A549 (cell line): ENCODE results near the gene AR. TPM values are rescaled to one million over a fixed set of nuclear protein-coding genes. Genes with fewer than 3 reads are reported as not detected.

Experiments
- ATAC-seq, 2 experiments: fragments of 200-7000 bp in 1 of 2; fragments of >200 bp in 1 of 2; cut with Nextera tagmentation in 1 of 2; cut with Tn5 transposase in 1 of 2; 3 replicates each; pipeline versions ENCODE4 v1.8.0 to v1.9.1; 2018 to 2020; ENCODE audit warnings: mild to moderate bottlenecking in 1 of 2, moderate library complexity in 1 of 2
- CTCF ChIA-PET: fragments of 300-600 bp; sonication (Branson Sonifier 250); formaldehyde crosslinking; extraction: SDS; loops from one replicate; lab custom pipeline; 2021; ENCODE audit warnings: antibody characterized with exemption, inconsistent platforms; lab: Yijun Ruan, JAX
- POLR2A ChIA-PET: fragments of 350-600 bp; formaldehyde crosslinking; extraction: SDS; loops from one replicate; lab custom pipeline; 2021; ENCODE audit warnings: antibody characterized with exemption, inconsistent platforms; lab: Yijun Ruan, JAX
- DNase-seq, 2 experiments: peaks; one replicate each; pipeline versions ENCODE4 v3.0.0 to v3.0.0-alpha.2; 2011 to 2016; ENCODE audit warnings: low read depth in 1 of 2, low spot score in 1 of 2
- FAIRE-seq: peaks from 2 replicates; lab custom pipeline; 2011; peaks lifted over from hg19 to GRCh38; lab: Jason Lieb, UNC
- H3K27ac ChIP-seq, 2 experiments: fragments of >200 bp; sonication (Bioruptor Twin); formaldehyde crosslinking; 3 replicates each; pipeline ENCODE4 v1.5.1; 2016 to 2017
- H3K4me1 ChIP-seq: fragments of >200 bp; sonication (Bioruptor Twin); formaldehyde crosslinking; 3 replicates; pipeline ENCODE4 v1.6.1; 2016
- H3K4me2 ChIP-seq: fragments of >200 bp; sonication (Bioruptor Twin); formaldehyde crosslinking; 3 replicates; pipeline ENCODE4 v1.6.1; 2016
- H3K4me3 ChIP-seq: fragments of >200 bp; sonication (Bioruptor Twin); formaldehyde crosslinking; 3 replicates; pipeline ENCODE4 v1.5.1; 2016
- H3K9me3 ChIP-seq: fragments of >200 bp; sonication (Bioruptor Twin); formaldehyde crosslinking; 3 replicates; pipeline ENCODE4 v1.6.1; 2016
- BHLHE40 ChIP-seq: IDR thresholded peaks from 2 replicates; pipeline ENCODE4 v1.6.1; 2012; ENCODE audit warnings: low read depth, low read length, inconsistent platforms
- CHD4 ChIP-seq: fragments of 200-600 bp; sonication (generic); IDR thresholded peaks from 2 replicates; pipeline ENCODE4 v1.6.1; 2016; ENCODE audit warnings: antibody characterized with exemption, mild to moderate bottlenecking, borderline replicate concordance
- EHF ChIP-seq: fragments of 250-450 bp; sonication (Bioruptor Pico); IDR thresholded peaks from 2 replicates; pipeline ENCODE4 v1.5.0; 2020; ENCODE audit warnings: mild to moderate bottlenecking
- EHMT2 ChIP-seq: fragments of 200-600 bp; sonication (generic); IDR thresholded peaks from 2 replicates; pipeline ENCODE4 v1.6.1; 2016; ENCODE audit warnings: antibody characterized with exemption, low read depth, mild to moderate bottlenecking, moderate library complexity
- FOSL2 ChIP-seq, 2 experiments: fragments of 450-650 bp in 1 of 2; fragments of >200 bp in 1 of 2; sonication (Bioruptor Twin) in 1 of 2; formaldehyde crosslinking; IDR thresholded peaks; 2 replicates each; pipeline versions ENCODE4 v1.5.0 to v1.6.1; 2016 to 2020; ENCODE audit warnings: mild to moderate bottlenecking in 1 of 2, moderate library complexity in 1 of 2
- FOXS1 ChIP-seq: fragments of 250-450 bp; sonication (Bioruptor Pico); IDR thresholded peaks from 2 replicates; pipeline ENCODE4 v1.5.0; 2020; ENCODE audit warnings: mild to moderate bottlenecking, moderate library complexity
- GATA3 ChIP-seq: IDR thresholded peaks from 2 replicates; pipeline ENCODE4 v1.6.1; 2012; ENCODE audit warnings: borderline replicate concordance
- HDAC2 ChIP-seq: fragments of 200-600 bp; sonication (generic); IDR thresholded peaks from 2 replicates; pipeline ENCODE4 v1.6.1; 2016
- HOXA7 ChIP-seq: fragments of 250-450 bp; sonication (Bioruptor Pico); IDR thresholded peaks from 2 replicates; pipeline ENCODE4 v1.5.0; 2020; ENCODE audit warnings: mild to moderate bottlenecking, moderate library complexity
- HOXB13 ChIP-seq: fragments of 250-450 bp; sonication (Bioruptor Pico); IDR thresholded peaks from 2 replicates; pipeline ENCODE4 v1.5.0; 2020; ENCODE audit warnings: low read depth, mild to moderate bottlenecking, moderate library complexity
- HOXB5 ChIP-seq: fragments of 250-450 bp; sonication (Bioruptor Pico); IDR thresholded peaks from 2 replicates; pipeline ENCODE4 v1.5.0; 2020; ENCODE audit warnings: mild to moderate bottlenecking, moderate library complexity
- JUN ChIP-seq, 2 experiments: fragments of >200 bp; sonication (Bioruptor Twin); formaldehyde crosslinking; IDR thresholded peaks; 2 replicates in 1 of 2; 3 replicates in 1 of 2; pipeline ENCODE4 v1.6.1; 2016 to 2017
- NR3C1 ChIP-seq: fragments of >200 bp; sonication (Bioruptor Twin); formaldehyde crosslinking; IDR thresholded peaks from 3 replicates; pipeline ENCODE4 v1.6.1; 2017
- PHF8 ChIP-seq: fragments of 200-600 bp; sonication (generic); IDR thresholded peaks from 2 replicates; pipeline ENCODE4 v1.6.1; 2016; ENCODE audit warnings: low read depth, mild to moderate bottlenecking, antibody characterized with exemption, moderate library complexity, borderline replicate concordance
- RAD21 ChIP-seq, 2 experiments: fragments of >200 bp in 1 of 2; sonication (Bioruptor Twin) in 1 of 2; formaldehyde crosslinking in 1 of 2; IDR thresholded peaks in 1 of 2; conservative IDR thresholded peaks in 1 of 2; 2 replicates in 1 of 2; 3 replicates in 1 of 2; pipeline ENCODE4 v1.6.1; 2012 to 2018; ENCODE audit warnings: inconsistent platforms in 1 of 2
- RARB ChIP-seq: fragments of 250-450 bp; sonication (Bioruptor Pico); IDR thresholded peaks from 2 replicates; pipeline ENCODE4 v1.8.0; 2021; ENCODE audit warnings: mild to moderate bottlenecking, moderate library complexity
- SMC3 ChIP-seq: fragments of >200 bp; sonication (Bioruptor Twin); formaldehyde crosslinking; IDR thresholded peaks from 3 replicates; pipeline ENCODE4 v1.6.1; 2018; ENCODE audit warnings: inconsistent platforms
- TFCP2L1 ChIP-seq: fragments of 250-450 bp; sonication (Bioruptor Pico); IDR thresholded peaks from 2 replicates; pipeline ENCODE4 v1.5.0; 2021; ENCODE audit warnings: mild to moderate bottlenecking
- ZFP36 ChIP-seq: fragments of 450-650 bp; IDR thresholded peaks from 2 replicates; pipeline ENCODE4 v1.6.1; 2014; ENCODE audit warnings: borderline replicate concordance; ENCODE audit not compliant: partially characterized antibody
- ZNF302 ChIP-seq: fragments of 250-450 bp; sonication (Bioruptor Pico); IDR thresholded peaks from 2 replicates; pipeline ENCODE4 v1.9.0; 2021; ENCODE audit warnings: inconsistent platforms, mild to moderate bottlenecking, moderate library complexity
- WGBS: methylation state at CpG from one replicate; pipeline ENCODE4 v1.1.6; 2017; ENCODE audit errors: missing lambda C conversion rate; 5-methylcytosine and 5-hydroxymethylcytosine counted together
- polyA plus RNA-seq, 4 experiments: library from polyadenylated mRNA; depleted of rRNA in 3 of 4; stranded (reverse); fragments of >200 nt; fragmentation: RNase III in 1 of 4; extraction: RNeasy Plus Mini Kit Qiagen cat#74134 plus additional on column Dnase treatment in 1 of 4; gene quantifications; 2 replicates in 3 of 4; 3 replicates in 1 of 4; pipeline ENCODE4 v1.2.3, GENCODE V29; 2011 to 2017
- TF ChIP-seq, protein P1 (sequence below): fragments of >200 bp; sonication (Bioruptor Twin); formaldehyde crosslinking; IDR thresholded peaks from 2 replicates; pipeline ENCODE4 v1.6.1; 2016
- TF ChIP-seq, protein P2 (sequence below): IDR thresholded peaks from 2 replicates; pipeline ENCODE4 v1.6.1; 2012
- TF ChIP-seq, protein P3 (sequence below): fragments of >200 bp; sonication (Bioruptor Twin); formaldehyde crosslinking; IDR thresholded peaks from 3 replicates; pipeline ENCODE4 v1.6.1; 2016
- TF ChIP-seq, protein P4 (sequence below): fragments of 150-350 bp; IDR thresholded peaks from 2 replicates; pipeline ENCODE4 v1.6.1; 2014; ENCODE audit warnings: low read depth, mild to moderate bottlenecking, low read length

The AR gene
- polyA plus RNA-seq, 2 of the 4 experiments (the other 2 are of a cell fraction) = 2.2 to 8.7 TPM

DNA sequence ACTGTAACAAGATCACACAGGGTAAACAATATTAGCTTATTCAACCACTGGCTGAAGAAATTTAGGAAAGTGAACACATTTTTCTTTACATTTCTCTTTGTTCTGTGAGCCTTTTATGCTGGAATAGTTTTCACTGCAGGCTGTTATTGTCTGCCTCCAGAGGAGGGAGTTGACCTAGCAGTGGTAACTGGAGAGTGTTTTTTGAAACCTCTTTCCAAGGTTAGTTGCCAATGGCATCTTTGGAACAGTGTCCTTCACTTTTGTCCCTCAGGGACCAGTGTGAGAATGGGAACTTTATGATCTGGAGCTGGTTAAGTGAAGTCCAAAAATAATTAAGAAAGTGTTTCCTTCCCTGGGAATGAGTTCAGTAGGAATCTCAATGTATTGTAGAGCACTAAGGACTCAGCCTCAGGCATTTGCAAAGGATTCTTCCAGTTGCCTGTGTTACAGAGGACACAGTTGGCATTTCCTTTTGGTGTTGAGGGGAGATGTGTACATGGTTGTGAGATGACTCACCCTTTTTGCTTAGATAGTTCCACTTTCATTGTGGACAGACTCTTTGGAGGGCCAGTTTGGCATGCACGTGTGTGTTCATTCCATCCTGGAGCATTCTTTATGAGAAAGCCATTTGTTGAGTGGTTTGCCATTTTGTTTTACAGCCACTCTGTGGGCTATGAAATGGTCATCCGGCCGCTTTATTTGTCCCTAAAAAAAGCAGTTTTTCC, 61.3 kb downstream of the AR start:
- H3K9me3 ChIP-seq = no peaks in the 10 kb centered on the region
- POLR2A ChIA-PET = no interaction called here
- peaks cover 48% of the 10 kb centered on the region for H3K4me1 ChIP-seq
- CTCF ChIA-PET = interaction anchor here (0.6 kb wide), 1 partner anchor 165 kb away, joined by 3 read pairs; no protein-coding TSS in a partner anchor
- peak overlapping the region; percentile 62 for H3K4me2 ChIP-seq
- 2% methylated on average over 3 of the region's 3 CpGs for WGBS
- FAIRE-seq (peak; percentile 39), DNase-seq (peak in 1 of 2 experiments; percentile 79)
- H3K27ac ChIP-seq = peak overlapping the region; percentile 70 to 77
- TF ChIP-seq, protein P1, sequence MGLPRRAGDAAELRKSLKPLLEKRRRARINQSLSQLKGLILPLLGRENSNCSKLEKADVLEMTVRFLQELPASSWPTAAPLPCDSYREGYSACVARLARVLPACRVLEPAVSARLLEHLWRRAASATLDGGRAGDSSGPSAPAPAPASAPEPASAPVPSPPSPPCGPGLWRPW = no peak
- TF ChIP-seq, protein P2, sequence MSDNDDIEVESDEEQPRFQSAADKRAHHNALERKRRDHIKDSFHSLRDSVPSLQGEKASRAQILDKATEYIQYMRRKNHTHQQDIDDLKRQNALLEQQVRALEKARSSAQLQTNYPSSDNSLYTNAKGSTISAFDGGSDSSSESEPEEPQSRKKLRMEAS = peak; percentile 58
- TF ChIP-seq FOSL2 (IDR thresholded peaks at IDR 0.05) (no peak), FOSL2 (CRISPR knock-in tag; IDR thresholded peaks at IDR 0.05) (peak; percentile 89), EHMT2 (peak; percentile 92), HOXB5 (CRISPR knock-in tag) (peak; percentile 54; the same call in 1 of the 2 replicates), FOXS1 (CRISPR knock-in tag) (0 out of 2 replicates have a peak, but pooled peaks have one; percentile 33), GATA3 (peak; percentile 44; the same call in 1 of the 2 replicates), CHD4 (no peak), RAD21 (conservative IDR thresholded peaks at IDR 0.05 in 1 of 2, IDR thresholded peaks at IDR 0.05 in 1 of 2) (0 out of 5 replicates have a peak, but pooled peaks of 1 of the 2 experiments have one; percentile 1), HOXB13 (CRISPR knock-in tag) (0 out of 2 replicates have a peak, but pooled peaks have one; percentile 25), SMC3 (no peak), ZNF302 (CRISPR knock-in tag) (peak; percentile 65; the same call in 1 of the 2 replicates), TFCP2L1 (CRISPR knock-in tag) (no peak)
- TF ChIP-seq, all 56 proteins: peak for 9
- H3K4me3 ChIP-seq = no peak overlapping the region
- peak; percentile 88 to 95 for ATAC-seq

DNA sequence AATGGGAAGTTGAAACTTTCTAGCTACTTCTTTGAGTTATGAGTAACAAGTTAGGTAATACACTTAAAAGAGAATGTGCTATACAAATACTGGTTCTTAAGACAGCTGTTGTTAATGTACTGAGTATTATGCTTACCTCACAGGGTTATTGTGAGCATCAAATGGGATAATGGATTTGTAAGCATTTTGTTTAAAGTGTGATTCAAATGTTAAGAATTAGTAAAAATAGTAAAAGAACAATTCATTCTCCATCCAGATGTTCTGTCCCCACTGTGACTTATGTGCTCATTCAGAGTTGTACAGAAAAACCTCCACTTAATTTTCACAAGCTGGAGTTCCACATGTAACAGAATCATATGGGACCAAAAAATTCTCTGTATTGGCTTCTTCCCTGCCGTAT, 63.6 kb downstream of the AR start:
- TF ChIP-seq, protein P3, sequence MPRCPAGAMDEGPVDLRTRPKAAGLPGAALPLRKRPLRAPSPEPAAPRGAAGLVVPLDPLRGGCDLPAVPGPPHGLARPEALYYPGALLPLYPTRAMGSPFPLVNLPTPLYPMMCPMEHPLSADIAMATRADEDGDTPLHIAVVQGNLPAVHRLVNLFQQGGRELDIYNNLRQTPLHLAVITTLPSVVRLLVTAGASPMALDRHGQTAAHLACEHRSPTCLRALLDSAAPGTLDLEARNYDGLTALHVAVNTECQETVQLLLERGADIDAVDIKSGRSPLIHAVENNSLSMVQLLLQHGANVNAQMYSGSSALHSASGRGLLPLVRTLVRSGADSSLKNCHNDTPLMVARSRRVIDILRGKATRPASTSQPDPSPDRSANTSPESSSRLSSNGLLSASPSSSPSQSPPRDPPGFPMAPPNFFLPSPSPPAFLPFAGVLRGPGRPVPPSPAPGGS = no peak
- TF ChIP-seq JUN (IDR thresholded peaks at IDR 0.05) (no peak), PHF8 (no peak), HDAC2 (no peak), CHD4 (no peak), EHF (CRISPR knock-in tag) (no peak), NR3C1 (no peak), HOXA7 (no peak), HOXB13 (CRISPR knock-in tag) (no peak), BHLHE40 (no peak), RARB (CRISPR knock-in tag) (no peak), ZFP36 (no peak)
- TF ChIP-seq, protein P4, sequence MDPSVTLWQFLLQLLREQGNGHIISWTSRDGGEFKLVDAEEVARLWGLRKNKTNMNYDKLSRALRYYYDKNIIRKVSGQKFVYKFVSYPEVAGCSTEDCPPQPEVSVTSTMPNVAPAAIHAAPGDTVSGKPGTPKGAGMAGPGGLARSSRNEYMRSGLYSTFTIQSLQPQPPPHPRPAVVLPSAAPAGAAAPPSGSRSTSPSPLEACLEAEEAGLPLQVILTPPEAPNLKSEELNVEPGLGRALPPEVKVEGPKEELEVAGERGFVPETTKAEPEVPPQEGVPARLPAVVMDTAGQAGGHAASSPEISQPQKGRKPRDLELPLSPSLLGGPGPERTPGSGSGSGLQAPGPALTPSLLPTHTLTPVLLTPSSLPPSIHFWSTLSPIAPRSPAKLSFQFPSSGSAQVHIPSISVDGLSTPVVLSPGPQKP = no peak
- ATAC-seq = no peak
- H3K4me2 ChIP-seq = peak overlapping the region; percentile 23; the same call in 1 of the 3 replicates
- no peaks in the 10 kb centered on the region for H3K9me3 ChIP-seq
- peaks cover 38% of the 10 kb centered on the region for H3K4me1 ChIP-seq
- DNase-seq = no peak
- WGBS = 35% methylated on average over 1 of the region's 1 CpG
- FAIRE-seq = no peak
- ChIA-PET POLR2A (no interaction called here), CTCF (no interaction called here)
- peak overlapping the region; percentile 4 to 5; a peak in 1 of 6 replicates for H3K27ac ChIP-seq
- H3K4me3 ChIP-seq = no peak overlapping the region
